Stimulated activated CD8-positive, alpha-beta memory T cell treated with anti-CD3 and anti-CD28 coated beads, Interleukin-2, amount 100 ng/mL, for 1 hour (primary cell): Measurements from ENCODE around the gene TMEM181.
"Not testable (repeated sequence)": the region's sequence is repeated elsewhere in the genome, so short reads cannot be mapped to it uniquely, and the experiment has no call there.

Experiments used
- DNase-seq, 2 donors: peaks; one replicate each; pipeline ENCODE4 v3.0.0-alpha.2; 2020; ENCODE audit warnings: low read depth in 2 of 2

The TMEM181 gene, protein sequence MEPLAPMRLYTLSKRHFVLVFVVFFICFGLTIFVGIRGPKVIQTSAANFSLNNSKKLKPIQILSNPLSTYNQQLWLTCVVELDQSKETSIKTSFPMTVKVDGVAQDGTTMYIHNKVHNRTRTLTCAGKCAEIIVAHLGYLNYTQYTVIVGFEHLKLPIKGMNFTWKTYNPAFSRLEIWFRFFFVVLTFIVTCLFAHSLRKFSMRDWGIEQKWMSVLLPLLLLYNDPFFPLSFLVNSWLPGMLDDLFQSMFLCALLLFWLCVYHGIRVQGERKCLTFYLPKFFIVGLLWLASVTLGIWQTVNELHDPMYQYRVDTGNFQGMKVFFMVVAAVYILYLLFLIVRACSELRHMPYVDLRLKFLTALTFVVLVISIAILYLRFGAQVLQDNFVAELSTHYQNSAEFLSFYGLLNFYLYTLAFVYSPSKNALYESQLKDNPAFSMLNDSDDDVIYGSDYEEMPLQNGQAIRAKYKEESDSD

DNA sequence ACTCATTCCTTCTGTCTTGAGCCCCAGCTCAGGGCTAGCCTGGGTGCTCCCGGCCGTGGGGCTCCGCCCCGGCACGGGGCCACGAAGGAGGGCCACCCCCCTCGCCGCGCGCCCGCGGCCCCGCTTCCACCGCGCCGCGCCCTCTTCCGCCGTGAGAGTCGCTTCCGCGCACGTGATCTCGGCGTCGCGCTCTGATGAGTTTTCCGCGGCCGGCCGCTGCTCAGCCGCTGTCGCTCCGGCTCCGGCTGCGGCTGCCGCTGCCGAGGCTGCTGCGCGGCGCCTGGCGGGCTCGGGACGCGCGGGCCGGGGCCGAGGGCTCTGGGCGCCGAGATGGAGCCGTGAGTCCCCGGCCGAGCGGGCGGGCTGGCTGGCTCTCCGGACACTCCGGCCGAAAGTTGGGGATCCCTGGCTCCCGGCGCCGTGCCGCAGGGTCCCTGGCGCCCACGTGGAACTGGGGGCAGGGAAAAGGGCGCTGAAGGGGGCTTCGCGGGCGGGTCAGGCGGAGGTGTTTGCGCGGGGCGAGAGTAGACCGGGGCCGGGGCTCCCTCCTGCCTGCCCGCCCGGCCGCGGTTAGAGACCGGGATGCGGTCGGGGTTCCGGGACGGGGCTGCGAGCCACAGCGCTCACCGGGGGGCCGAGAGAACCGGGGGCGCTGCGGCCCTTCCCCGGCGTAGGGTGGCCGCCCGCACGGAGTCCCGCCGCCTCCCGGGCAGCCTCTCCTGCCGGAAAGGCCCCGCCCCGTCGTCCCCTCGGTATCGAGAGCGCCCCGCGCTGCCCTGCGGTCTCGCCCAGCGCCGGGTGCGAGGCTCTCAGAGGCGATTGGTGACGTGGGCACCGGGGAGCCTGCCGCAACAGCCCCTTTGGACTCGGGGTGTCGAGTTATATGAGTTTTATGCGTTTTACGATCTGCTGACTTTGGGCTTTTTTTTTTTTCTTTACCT lies at the start of gene TMEM181:
TSS of gene TMEM181 (plus strand) at position 197 of the 941 bp plus-strand sequence. CDS start at position 331, 134 bp downstream.
- peak; percentile 78 to 79 for DNase-seq

DNA sequence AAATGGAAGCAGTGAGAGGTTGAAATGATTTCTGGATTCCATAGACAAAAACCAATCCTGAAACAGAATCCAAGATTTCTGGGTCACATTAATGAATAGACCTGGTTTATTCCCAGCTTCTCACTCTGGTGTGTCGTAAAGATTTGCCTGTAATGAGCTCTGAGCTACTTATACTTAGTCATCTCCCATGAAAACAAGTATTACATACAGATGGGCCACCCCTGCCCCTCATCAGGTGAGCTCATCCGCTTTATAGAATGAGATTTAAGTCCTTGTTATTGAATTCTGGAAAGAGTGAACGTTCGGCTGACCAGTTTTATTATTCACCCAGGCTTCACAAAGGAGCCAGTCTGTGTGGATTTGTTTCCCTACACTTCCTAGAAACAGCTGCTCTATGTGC lies 47.1 kb upstream of the TMEM181 start:
- no peak for DNase-seq

DNA sequence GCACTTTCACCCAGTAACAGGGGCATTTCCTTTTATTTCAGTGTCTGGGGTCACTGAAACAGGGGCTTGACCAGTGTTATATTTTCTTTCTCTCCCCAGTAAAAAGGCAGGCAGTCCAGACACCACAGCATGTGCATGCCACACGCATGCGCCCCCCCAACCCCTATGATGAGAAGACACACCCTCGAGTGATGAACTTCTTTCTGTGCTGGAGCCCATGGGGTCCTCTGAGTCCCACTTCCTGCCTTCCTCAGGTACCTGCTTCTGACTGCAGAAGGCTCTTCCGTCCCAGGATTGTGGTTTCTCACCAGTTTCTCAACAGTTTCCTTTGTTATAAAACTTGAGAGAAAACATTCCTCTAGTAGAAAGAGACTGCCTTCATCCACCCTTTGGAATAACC lies 45.7 kb upstream of the TMEM181 start:
- no peak for DNase-seq

DNA sequence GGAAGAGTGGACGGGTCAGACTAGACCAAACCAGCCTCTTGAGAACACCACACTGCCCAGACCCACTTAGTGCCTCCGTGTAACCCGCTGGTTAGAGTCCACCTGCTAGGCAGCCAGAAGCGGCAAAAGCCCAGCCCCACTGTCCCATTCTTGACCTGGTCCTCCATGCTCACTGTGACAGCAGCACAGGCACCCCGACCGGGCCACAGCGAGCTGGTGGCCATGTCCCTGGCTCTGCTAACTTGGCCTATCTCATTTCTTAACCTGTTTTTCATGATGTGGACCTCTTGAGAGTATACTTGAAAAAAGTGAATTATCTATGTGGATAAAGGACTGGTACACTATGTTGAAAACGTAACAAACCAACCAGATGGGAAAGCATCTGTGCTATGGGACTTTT lies 44.9 kb upstream of the TMEM181 start:
- no peak for DNase-seq

DNA sequence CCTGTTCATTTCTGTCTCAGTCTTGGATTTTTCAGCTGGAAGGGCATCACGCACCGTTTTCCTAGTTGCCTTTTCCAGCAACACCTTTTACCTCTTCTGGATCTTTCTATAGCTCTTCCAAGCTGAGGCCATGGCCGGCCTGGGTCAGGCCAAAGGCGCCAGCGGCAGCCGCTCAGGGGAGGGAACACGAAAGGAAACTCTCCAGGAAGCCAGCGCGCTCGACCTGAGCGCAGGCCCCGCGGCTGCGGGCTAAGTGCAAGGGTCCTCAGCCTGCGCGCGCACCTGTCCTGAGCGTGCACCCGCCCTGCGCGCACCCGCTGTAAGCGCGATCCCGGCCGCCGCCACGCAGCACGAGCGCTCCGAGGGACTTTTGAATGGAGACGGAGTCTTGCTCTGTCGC lies 43.8 kb upstream of the TMEM181 start:
- no peak for DNase-seq

DNA sequence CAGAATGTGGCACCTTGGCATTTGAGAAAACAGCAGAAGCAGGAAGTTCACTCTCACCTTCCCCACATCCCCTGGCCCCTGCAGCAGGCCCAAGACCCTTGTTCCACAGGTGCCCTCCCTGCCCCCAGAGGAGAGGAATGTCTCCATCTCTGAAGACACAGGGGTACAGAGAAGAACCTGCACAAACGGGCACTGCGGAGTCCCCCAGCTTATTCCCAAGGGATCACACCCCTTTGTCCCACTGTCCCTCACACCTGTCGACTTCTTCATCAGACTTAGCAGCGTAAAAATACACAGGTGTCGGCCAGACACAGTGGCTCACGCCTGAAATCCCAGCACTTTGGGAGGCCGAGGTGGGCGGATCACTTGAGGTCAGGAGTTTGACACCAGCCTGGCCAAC lies 42.9 kb upstream of the TMEM181 start:
- DNase-seq, result no peak

DNA sequence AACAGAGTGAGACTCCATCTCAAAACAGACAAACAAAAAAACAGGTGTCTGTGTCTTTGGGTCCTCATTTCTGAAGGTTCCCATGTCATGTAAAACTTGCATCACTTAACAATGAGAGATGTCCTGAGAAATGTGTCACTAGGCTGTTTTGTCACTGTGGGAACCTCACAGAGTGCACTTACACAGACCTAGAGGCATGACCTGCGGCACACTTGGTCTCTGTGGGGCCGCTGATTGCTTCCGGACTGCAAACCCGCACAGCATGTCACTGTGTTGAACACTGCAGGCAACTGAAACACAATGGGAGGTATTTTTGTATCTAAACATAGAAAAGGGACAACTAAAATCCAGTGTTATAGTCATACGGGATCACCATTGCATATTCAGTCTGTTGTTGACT lies 42.3 kb upstream of the TMEM181 start:
- no peak for DNase-seq

DNA sequence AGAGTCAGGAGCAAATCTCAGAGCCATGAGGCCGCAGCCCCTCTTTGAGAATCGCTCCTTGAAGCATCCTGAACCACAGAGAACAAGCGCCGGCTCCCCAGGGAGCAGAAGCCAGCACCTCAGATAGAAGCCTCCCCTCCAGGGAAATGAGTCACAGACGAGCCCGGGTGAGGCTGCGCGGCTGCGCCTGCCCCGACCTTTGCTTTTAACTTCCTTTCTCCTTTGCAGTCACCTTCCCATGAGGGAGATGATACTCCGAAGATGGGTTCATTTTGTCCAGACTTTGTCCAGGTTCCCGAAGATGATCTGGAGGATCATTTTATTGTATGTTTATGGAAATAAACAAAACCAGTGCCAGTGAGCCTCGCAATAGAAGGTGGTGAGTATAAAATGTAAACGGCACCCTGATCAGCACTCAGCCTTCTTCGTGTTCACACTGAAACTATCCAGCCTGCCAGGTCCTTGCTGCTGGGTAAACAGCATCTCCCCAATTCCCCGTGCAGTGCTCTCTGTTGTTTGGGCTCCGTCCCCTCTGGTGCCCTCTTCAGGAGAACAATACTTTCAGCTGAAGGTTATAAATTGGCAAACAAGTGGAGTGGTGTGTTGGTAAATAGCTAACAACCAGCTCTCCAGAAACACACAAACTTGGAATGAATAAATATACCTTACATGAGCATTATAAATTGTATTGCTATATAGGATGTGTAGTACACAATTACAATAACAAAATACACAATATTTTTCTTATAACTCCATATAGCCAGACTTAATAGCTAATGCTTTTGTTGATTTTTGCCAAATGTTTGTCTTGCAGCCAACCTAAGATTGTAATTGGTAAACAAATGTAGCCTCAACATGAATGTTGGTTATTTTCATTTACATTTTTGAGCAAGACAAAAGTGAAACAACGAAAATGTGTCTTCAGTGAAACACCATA lies 41.4 kb upstream of the TMEM181 start:
- peak in 1 of 2 donors; percentile 18 for DNase-seq

DNA sequence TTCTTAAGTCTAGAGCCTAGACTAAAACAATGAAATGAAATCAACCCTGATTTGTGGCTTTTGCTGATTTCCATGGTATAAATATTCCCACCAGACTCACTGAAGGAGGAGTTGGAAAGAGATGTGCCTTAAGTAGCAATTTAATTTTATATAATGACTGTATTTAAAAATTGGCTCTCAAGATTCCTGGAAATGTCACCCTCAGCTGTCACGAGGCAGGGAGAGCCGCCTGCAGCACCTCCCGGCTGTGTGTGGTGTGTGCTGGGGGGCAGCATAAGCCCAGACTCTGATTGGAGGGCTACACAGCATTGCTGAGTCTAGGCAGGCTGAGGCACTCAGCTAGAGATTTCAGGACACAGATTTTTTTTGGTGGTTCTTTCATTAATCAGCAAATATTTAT lies 40.6 kb upstream of the TMEM181 start:
- DNase-seq, result no peak

DNA sequence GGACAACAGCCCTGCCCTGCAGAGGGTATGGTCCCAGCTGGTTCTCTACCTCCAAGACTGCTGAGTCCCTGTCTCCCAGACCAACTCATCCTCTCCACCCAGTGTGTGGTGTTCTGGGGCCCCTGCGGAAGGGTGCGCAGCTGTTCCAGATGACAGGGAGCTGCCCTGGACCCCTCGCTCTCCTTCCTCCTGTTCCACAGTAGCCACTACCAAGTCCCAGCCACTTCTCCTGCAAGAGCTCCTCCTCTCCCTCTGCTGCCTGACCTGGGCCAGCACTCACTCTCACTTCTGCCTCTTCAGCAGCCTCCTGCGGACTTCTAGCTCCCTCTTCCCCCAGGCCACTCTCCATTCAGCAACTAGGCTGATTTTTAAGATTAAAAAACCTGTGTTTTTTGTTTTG lies 40.1 kb upstream of the TMEM181 start:
- no peak for DNase-seq

DNA sequence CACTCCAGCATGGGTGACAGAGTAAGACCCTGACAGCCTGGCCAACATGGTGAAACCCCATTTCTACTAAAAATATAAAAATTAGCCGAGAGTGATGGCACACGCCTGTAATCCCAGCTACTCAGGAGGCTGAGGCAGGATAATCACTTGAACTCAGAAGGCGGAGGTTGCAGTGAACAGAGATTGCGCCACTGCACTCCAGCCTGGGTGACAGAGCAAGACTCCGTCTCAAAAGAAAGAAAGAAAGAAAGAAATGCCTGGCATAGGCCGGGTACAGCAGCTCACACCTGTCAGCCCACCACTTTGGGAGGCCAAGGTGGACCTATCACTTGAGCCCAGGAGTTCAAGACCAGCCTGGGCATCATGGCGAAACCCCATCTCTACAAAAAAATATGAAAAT lies 38.9 kb upstream of the TMEM181 start:
- DNase-seq, result not testable (repeated sequence)

DNA sequence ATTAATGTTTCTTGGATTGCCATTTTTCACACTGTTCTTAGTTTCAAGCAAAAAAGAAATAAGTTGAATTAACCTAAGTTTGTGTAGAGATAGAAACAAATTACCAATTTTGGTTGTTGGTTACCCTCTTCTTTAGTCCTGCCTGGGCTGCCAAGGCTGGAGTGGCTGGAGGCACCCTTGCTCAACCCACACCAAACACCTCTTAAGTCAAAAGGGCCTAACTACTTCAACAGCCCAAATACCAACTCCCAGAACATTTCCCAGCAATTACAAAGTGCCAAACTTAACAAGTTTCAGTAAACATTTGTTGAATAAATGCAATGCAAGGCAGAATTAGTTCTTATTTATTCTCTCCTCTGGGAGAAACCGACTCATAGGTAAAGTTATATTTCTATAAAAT lies 38.1 kb upstream of the TMEM181 start:
- DNase-seq, result no peak

DNA sequence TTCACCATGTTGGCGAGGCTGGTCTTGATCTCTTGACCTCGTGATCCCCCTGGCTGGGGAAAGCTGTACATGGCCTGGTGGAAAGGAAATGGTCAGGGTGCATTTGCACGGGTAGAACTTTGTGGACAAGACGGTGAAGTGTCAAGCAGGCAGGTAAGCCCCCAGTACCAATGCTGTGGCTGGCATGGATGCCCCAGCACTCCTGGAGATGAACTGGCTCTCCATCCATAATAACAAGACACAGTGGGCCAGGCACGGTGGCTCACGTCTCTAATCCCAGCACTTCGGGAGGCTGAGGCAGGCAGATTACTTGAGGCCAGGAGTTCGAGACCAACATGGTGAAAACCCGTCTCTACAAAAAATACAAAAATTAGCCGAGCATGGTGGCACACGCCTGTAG lies 37.3 kb upstream of the TMEM181 start:
- DNase-seq, result no peak

DNA sequence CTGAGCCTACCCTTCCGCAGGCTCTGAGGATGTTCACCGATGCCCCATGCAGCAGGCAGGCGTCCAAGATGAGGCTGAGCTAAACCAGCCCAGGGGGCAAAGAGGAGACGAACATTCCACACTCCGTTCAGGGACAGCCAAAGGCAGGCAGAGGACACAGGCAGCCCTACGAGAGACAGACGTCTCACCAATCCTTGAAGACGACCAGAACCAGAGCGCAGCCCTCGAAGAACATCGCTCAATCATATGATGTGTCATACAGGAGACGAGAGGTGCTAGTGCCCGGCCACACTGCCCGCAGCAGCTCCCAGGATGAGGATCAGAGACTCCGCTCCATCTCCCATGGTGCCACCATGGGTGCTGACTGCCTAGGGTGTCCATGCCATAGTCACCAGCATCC lies 35.6 kb upstream of the TMEM181 start:
- no peak for DNase-seq

DNA sequence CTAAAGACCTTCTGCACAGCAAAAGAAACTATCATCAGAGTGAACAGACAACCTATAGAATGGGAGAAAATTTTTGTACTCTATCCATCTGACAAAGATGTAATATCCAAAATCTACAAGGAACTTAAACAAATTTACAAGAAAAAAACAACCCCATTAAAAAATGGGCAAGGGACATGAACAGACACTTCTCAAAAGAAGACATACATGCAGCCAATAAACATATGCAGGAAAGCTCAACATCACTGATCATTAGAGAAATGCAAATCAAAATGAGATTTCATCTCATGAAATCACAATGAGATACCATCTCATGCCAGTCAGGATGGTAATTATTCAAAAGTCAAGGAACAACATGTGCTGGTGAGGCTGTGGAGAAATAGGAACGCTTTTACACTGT lies 32.0 kb upstream of the TMEM181 start:
- DNase-seq, result not testable (repeated sequence)

DNA sequence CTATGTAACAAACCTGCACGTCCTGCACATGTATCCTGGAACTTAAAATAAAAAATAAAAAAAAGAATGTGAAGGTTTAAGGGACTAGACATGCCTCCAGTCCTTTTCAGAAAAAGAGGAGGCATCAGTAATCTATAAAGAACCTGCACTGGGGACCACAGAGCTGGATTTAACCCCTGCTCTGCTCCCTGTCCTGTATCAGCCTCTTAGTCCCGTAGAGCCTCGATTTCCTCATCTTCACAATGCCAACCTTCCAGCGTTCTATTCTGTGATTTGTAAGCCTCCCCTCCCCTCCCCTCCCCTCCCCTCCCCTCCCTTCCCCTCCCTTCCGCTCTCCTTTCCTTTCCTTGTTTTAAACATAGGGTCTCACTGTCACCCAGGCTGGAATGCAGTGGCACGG lies 31.1 kb upstream of the TMEM181 start:
- DNase-seq, result no peak

DNA sequence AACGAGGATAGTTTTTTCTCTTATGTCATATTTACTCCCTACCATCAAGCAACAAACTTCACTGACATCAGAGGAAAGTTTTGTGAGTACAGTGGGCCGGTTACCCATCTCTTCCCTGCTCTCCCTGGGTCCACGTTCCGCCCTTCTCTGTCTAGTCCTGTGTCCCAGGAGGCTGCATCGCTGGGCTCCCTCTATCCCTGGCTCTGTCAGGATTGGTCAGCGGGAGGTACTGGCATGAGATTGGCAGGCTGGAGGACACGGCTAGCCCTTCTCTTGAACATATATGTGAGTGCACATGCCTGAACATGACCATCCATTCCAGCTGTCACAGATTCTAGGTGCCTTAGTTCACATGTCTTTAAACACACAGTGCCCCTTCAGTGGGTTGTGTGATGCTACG lies 30.3 kb upstream of the TMEM181 start:
- no peak for DNase-seq

DNA sequence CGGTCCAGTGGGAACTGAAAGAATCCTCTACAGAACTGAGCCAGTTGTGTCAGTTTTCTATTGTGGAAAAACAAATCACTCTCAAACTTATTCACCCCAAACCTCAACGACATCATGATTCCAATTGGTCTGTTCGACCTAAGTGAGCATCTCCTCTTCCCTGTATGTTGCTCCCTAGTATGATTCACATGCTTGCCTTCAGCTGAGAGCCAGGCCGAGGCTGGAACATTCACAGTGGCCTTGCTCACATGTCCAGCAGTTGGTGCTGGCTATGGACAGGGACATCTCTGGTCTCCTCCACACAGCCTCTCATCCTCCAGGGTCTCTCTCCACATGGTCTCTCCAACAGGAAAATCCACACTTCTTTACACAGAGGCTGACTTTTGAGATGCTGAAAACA lies 28.3 kb upstream of the TMEM181 start:
- no peak for DNase-seq

DNA sequence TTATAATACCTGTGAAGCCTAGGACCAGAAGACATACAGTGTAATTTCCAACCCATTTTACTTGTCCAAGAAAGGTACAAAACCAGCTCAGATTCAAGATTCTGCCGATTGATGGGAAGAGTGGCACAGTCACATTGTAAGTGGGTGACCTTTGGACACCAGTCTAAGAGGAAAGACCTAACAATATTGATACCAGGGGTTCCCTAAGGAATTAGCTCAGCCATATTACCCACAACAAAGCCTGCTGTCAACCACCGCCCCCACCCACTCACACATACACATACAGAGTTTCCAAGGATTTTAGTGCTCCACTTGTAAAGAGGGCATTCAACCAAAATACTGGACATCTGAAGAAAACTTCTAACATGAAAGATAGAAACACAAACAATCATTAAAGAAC lies 27.9 kb upstream of the TMEM181 start:
- DNase-seq, result no peak

DNA sequence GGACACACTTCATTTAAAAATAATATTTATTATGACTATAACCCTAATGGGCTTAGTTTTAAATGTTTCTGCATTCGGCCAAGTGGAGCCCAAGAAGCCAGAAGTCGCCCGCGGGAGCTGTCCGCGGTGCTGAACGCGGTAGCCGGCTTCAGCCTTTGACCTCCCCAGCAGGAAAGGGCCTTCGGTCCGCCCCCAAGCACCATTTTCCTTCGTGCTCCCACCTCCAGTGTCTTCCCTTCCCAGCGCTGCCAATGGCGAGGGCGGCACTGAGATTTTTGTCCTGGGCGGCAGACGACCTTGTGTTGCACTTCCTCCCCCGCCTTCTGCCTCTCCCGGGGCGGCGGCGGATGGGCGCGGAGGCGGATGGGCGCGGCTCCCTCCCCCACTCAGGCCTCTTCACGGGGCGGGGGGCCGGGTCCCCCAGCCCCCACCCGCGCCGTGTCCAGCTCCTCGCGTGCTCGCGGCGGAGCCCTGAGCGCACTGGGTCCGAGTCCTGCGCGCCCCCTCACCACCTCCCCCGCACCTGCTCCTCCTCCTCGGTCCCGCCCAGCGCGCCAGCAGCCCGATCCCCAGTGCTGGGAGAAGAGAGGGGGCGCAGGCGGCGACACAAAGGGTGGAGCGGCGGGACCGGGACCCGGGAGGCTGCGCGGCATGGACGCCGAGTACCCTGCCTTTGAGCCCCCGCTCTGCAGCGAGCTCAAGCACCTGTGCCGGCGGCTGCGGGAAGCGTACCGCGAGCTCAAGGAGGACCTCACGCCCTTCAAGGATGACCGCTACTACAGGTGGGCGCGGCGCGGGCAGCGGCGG lies 23.6 kb upstream of the TMEM181 start:
- peak; percentile 39 to 44 for DNase-seq
